Astrocyte of the spinal cord (primary cell): ENCODE results near the gene GRIA4.
"Not testable (repeated sequence)": the region's sequence is repeated elsewhere in the genome, so short reads cannot be mapped to it uniquely, and the experiment has no call there.

Experiments used
- DNase-seq: peaks from one replicate; pipeline ENCODE4 v3.0.0; 2011; ENCODE audit warnings: low read depth, low spot score
- H3K4me3 ChIP-seq: 2 replicates; pipeline ENCODE4 v1.5.1; 2011; ENCODE audit warnings: low read depth, mild to moderate bottlenecking, low read length, moderate library complexity
- in situ Hi-C: cut with HindIII; loops from 2 replicates; pipeline ENCODE4 v1.10.0; 2017; ENCODE audit warnings: low sequenced_read_pairs
- TF ChIP-seq, protein P1 (sequence below): IDR thresholded peaks from 2 replicates; pipeline ENCODE4 v1.5.1; 2012; ENCODE audit warnings: low read depth, mild to moderate bottlenecking, low read length, inconsistent platforms

Gene GRIA4

DNA sequence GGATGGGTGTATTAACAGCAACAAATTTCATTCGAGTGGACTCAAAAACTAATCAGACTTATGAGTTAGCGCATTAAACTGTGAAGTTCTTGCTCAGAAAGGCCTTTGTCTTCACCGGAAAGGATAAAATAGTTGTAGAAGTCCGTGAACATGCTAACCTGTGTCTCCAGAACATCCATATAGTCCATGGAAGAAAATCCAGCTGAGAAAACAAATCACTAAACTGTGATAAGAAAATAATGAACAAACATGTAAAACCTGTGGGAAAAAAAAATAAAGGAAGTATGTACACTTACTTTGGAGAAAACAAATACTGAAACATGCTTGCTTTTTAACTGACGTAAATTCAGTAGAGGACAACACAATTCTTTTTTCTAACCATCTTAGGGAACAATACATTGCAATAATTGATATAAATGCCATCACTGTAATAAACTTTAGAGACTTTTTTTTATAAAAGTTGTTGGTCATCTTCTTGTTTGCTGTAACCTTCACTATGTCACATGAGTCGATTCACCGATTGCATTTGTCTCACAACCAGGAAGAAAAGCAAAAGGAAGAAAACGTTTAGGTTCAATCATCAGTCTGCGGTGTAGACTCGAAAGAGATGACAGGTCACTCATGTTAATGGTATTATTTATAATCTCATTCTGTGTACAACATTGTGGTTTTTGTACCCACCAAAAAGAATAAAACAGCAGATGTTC is 370.3 kb downstream of the GRIA4 start:
- no peak overlapping the region for H3K4me3 ChIP-seq
- TF ChIP-seq, protein P1, sequence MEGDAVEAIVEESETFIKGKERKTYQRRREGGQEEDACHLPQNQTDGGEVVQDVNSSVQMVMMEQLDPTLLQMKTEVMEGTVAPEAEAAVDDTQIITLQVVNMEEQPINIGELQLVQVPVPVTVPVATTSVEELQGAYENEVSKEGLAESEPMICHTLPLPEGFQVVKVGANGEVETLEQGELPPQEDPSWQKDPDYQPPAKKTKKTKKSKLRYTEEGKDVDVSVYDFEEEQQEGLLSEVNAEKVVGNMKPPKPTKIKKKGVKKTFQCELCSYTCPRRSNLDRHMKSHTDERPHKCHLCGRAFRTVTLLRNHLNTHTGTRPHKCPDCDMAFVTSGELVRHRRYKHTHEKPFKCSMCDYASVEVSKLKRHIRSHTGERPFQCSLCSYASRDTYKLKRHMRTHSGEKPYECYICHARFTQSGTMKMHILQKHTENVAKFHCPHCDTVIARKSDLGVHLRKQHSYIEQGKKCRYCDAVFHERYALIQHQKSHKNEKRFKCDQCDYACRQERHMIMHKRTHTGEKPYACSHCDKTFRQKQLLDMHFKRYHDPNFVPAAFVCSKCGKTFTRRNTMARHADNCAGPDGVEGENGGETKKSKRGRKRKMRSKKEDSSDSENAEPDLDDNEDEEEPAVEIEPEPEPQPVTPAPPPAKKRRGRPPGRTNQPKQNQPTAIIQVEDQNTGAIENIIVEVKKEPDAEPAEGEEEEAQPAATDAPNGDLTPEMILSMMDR: no peak
- no peak for DNase-seq
- in situ Hi-C loops: no loop called here

DNA sequence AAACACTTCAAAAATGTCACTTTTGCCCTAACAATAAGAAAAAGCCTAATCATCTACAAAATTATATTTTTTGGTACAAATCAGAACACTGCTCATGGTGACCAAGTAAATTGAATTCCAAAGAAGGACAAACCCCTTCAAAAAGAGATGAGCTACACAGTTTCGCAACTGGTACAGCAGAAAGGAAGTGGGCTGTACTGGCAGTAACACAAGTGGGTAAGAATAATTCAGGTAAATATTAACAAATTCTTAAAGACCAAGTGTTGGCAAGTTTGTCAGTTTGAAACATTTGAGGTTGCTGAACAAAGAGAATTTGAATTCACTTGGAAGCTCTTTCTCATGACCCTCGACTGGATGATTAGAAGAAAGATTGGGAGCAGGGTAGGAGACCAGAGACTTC is 376.7 kb downstream of the GRIA4 start:
- TF ChIP-seq, protein P1: no peak

DNA sequence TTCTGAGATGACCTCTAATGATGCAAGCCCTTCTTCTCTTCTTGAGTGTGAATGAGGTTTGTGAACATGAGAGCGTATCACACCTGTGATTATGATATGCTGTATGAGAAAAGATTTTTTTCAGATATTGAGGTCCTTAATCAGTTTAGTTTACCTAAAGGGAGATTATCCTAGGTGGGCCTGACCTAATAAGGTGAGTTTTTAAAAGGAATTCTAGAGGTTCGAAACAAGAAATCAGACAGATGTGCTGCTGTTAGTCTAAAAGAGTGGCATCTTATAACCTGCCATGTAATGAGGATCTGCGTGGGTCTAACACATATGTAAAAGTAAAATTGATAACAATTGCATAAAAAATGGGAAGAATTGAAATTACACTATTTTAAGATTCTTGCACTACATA is 378.3 kb downstream of the GRIA4 start:
- TF ChIP-seq, protein P1: no peak

More for the DNA sequence above, 376.7 kb downstream of the GRIA4 start:
- H3K4me3 ChIP-seq: no peak overlapping the region
- no peak for DNase-seq
- in situ Hi-C loops: no loop called here

DNA sequence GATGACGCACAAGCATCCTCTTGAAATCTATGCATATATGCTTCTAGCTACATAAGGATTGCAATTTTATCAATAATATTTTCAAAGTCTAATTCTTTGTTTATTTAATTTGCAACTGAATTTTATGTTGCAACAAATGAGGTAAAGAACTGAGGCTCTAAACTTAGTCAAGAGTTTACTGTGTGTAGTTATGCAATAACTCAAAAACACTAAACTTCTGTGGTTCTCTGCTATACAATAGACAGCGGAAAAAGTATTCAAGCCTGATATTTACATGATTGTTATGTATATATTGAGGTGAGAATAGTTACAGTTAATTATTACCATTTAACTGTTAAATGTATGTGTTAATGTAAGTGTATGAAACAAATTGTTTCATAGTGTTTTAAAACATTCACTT is 379.3 kb downstream of the GRIA4 start:
- DNase-seq: no peak
- no peak overlapping the region for H3K4me3 ChIP-seq
- TF ChIP-seq, protein P1: no peak
- in situ Hi-C loops: no loop called here

More for the DNA sequence above, 378.3 kb downstream of the GRIA4 start:
- in situ Hi-C loops: no loop called here
- DNase-seq: no peak
- H3K4me3 ChIP-seq: no peak overlapping the region

DNA sequence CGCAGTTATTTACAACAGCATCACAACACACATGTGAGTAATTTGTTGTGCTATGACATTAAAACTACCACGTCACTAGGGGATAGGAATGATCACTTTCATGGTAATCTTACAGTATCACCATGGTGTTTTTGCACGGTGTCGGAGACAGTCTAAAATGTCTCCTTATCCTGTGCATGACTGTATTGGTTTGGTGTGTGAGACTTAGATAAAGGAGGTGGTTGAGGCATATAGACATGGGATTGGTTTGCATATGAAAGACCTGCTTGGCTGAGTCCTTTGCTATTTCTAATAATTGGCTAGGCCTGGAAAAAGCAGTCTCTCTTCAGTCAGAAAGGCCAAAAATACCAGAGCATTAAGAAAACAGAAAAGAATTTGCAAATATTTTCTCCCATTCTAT is 382.0 kb downstream of the GRIA4 start:
- H3K4me3 ChIP-seq: no peak overlapping the region
- no peak for DNase-seq
- TF ChIP-seq, protein P1: no peak
- in situ Hi-C loops: no loop called here

DNA sequence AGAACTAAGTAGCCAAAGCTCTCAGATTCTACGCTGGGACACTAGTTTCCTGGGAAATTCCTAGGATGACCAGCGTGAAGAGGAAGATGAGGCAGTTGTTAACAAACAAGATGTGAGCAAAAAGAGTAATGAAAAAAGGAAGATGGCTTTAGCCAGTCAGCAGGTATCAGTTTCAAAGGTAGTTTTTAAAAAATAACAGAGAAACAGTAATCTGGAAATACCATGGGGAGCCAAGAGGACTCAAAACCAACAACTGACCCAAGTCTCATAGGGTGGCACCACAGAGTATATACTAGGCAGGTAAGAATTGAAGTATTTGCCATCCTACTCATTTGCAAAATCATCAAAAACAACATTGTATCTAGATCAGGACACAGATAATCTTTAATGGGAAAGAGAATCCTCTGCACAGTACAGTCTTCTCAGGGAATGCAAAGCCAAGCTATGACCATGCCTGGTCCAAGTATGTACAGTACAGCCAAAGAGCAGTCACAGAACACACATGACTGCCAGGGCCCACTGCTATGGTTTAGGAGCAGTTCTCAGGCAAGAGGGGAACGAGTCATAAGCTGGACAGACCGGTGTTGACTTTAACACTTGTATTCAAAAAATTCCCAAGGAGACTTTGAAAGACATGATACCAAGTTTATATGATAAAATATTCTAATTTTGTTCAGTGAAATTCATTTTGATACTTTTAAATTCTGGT is 391.6 kb downstream of the GRIA4 start:
- TF ChIP-seq, protein P1: no peak
- in situ Hi-C loops: no loop called here
- H3K4me3 ChIP-seq: no peak overlapping the region
- DNase-seq: no peak

DNA sequence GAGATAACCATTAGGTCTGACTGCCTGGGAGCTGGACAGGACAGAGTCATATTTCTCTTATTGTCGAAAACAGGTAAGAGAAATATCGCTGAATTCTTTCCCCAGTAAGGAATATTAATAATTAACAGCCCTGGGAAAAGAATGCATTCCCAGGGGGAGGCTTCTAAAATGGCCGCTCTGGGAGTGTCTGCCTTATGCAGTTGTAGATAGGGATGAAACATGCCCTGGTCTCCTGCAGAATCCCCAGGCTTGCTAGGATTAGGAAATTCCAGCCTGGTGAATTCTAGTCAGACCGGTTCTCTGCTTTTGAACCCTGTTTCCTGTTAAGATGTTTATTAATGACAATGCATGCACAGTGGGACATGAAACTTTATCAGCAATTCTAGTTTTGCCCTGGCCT is 393.2 kb downstream of the GRIA4 start:
- DNase-seq, in situ Hi-C loops: not testable (repeated sequence)

More for the DNA sequence above, 393.2 kb downstream of the GRIA4 start:
- not testable (repeated sequence) for H3K4me3 ChIP-seq
